AG04450 (cell line): Measurements from ENCODE around the gene EDARADD. TPM values are rescaled to one million over a fixed set of nuclear protein-coding genes. Genes with fewer than 3 reads are reported as not detected.
"Not testable (repeated sequence)": the region's sequence is repeated elsewhere in the genome, so short reads cannot be mapped to it uniquely, and the experiment has no call there.

Experiments
- CTCF ChIA-PET: fragments of 300-600, 350-600 bp; formaldehyde crosslinking; extraction: SDS; loops from one replicate; lab custom pipeline; 2022; ENCODE audit warnings: antibody characterized with exemption, inconsistent platforms; lab: Charles Lee
- POLR2A ChIA-PET: fragments of 350-600 bp; formaldehyde crosslinking; extraction: SDS; loops from one replicate; lab custom pipeline; 2021; ENCODE audit warnings: antibody characterized with exemption, inconsistent platforms; lab: Yijun Ruan, JAX
- DNase-seq: peaks from one replicate; pipeline ENCODE4 v3.0.0-alpha.2; 2011; ENCODE audit warnings: low read depth, low spot score
- H3K27ac ChIP-seq: one replicate; pipeline ENCODE4 v1.5.1; 2012; ENCODE audit warnings: low read depth, low read length, control low read depth
- H3K27me3 ChIP-seq: one replicate; pipeline ENCODE4 v1.6.0; 2012; ENCODE audit warnings: low read length; ENCODE audit not compliant: control insufficient read depth, insufficient read depth
- H3K4me3 ChIP-seq: 2 replicates; pipeline ENCODE4 v1.5.1; 2011; ENCODE audit warnings: mild to moderate bottlenecking, low read depth, low read length, control low read depth
- H3K9me3 ChIP-seq: 2 replicates; pipeline ENCODE4 v1.5.1; 2012; ENCODE audit warnings: low read length; ENCODE audit not compliant: control insufficient read depth, insufficient read depth
- CTCF ChIP-seq: IDR thresholded peaks from 2 replicates; pipeline ENCODE4 v1.5.1; 2011; ENCODE audit warnings: low read depth, low read length, control low read depth, inconsistent platforms
- polyA plus RNA-seq: library from polyadenylated mRNA; depleted of rRNA; stranded (reverse); fragments of >200 nt; gene quantifications from 2 replicates; pipeline ENCODE4 v1.2.3, GENCODE V29; 2011

Gene EDARADD
- polyA plus RNA-seq, 1 experiment = not detected

GRCh38 chr1:236502972-236503639 lies 109.0 kb downstream of the EDARADD start:
- Histone ChIP-seq H3K27ac (peak overlapping the region; percentile 82), H3K27me3 (no peaks in the 10 kb centered on the region), H3K9me3 (no peaks in the 10 kb centered on the region), H3K4me3 (peak overlapping the region; percentile 31)
- TF ChIP-seq CTCF = no peak
- ChIA-PET CTCF (interaction anchor here (0.6 to 1.3 kb wide), 4 partner anchors 12 to 1059 kb away, joined by 3 to 6 read pairs (median 4); no protein-coding TSS in a partner anchor), POLR2A (interaction anchor here (1.4 to 1.9 kb wide), 2 partner anchors 14 to 22 kb away, joined by 7 to 11 read pairs; no protein-coding TSS in a partner anchor)
- DNase-seq = peak; percentile 47

GRCh38 chr1:236504338-236504737 lies 110.3 kb downstream of the EDARADD start:
- not testable (repeated sequence) for H3K27ac ChIP-seq, H3K27me3 ChIP-seq, H3K4me3 ChIP-seq, H3K9me3 ChIP-seq, DNase-seq
- ChIA-PET CTCF (interaction anchor here (0.7 kb wide), 1 partner anchor 219 kb away, joined by 4 read pairs; no protein-coding TSS in a partner anchor), POLR2A (interaction anchor here (1.9 kb wide), 1 partner anchor 13 kb away, joined by 11 read pairs; no protein-coding TSS in a partner anchor)

GRCh38 chr1:236507022-236507700 lies 113.1 kb downstream of the EDARADD start:
- H3K9me3 ChIP-seq = no peaks in the 10 kb centered on the region
- no peak overlapping the region for H3K4me3 ChIP-seq
- TF ChIP-seq CTCF = no peak
- POLR2A ChIA-PET = interaction anchor here (1.0 kb wide), 1 partner anchor 10 kb away, joined by 8 read pairs; no protein-coding TSS in a partner anchor
- peaks cover 3% of the 10 kb centered on the region for H3K27me3 ChIP-seq
- CTCF ChIA-PET = no interaction called here
- no peak overlapping the region for H3K27ac ChIP-seq
- DNase-seq = no peak

DNA sequence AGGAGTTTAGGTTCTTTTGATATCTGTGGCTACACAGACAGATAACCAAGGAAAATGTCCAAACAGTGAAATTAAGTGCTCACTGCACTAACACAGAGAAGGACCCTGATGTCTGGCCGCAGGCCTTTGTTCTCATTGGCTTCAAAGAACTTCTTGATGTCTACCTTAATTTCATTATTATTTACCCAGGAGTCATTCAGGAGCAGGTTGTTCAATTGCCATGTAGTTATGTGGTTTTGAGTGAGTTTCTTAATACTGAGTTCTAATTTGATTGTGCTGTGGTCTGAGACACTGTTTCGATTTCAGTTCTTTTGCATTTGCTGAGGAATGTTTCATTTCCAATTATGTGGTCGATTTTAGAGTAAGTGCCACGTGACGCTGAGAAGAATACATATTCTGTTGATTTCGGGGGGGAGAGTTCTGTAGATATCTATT lies 114.5 kb downstream of the EDARADD start:
- Histone ChIP-seq H3K27ac (no peak overlapping the region), H3K9me3 (no peaks in the 10 kb centered on the region), H3K27me3 (peaks cover 3% of the 10 kb centered on the region), H3K4me3 (no peak overlapping the region)
- no peak for DNase-seq
- CTCF ChIA-PET = interaction anchor here (0.9 kb wide), 1 partner anchor 17 kb away, joined by 3 read pairs; no protein-coding TSS in a partner anchor
- POLR2A ChIA-PET = interaction anchor here (1.0 kb wide), 1 partner anchor 9 kb away, joined by 3 read pairs; no protein-coding TSS in a partner anchor
- no peak for TF ChIP-seq CTCF

DNA sequence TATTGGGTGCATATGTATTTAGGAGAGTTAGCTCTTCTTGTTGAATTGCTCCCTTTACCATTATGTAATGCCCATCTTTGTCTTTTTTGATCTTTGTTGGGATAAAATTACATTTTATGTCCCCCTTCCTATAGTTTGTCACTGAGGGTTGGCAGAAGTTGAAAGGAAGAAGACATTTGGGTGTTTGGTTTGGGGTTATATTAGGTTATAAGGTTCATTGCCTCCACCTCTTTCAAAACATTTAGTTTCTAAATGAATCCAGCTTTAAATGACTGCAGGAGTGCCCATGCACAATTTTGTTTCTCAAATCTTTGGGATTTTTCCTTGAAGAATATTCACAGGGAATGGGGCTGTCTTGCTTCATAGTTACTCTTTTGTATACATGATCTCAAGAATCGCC lies 115.1 kb downstream of the EDARADD start:
- POLR2A ChIA-PET = interaction anchor here (1.0 kb wide), 1 partner anchor 8 kb away, joined by 3 read pairs; no protein-coding TSS in a partner anchor
- H3K9me3 ChIP-seq = no peaks in the 10 kb centered on the region
- TF ChIP-seq CTCF = no peak
- no peak overlapping the region for H3K27ac ChIP-seq
- no peak for DNase-seq
- CTCF ChIA-PET = interaction anchor here (0.9 kb wide), 1 partner anchor 17 kb away, joined by 3 read pairs; no protein-coding TSS in a partner anchor
- no peak overlapping the region for H3K4me3 ChIP-seq
- H3K27me3 ChIP-seq = peaks cover 3% of the 10 kb centered on the region
